HG03135 (cell line): ENCODE measurements around the gene NCAN.
A peak's percentile ranks its signal among the peaks of the same experiment; 100 is the strongest.
"Not testable (repeated sequence)": the region's sequence is repeated elsewhere in the genome, so short reads cannot be mapped to it uniquely, and the experiment has no call there.

Source experiments
- ATAC-seq: cut with Tn5 transposase; IDR thresholded peaks from one replicate; pipeline ENCODE4 v1.9.1; 2021; ENCODE audit warnings: mild to moderate bottlenecking, moderate library complexity; ENCODE audit not compliant: unreplicated experiment

The NCAN gene

DNA sequence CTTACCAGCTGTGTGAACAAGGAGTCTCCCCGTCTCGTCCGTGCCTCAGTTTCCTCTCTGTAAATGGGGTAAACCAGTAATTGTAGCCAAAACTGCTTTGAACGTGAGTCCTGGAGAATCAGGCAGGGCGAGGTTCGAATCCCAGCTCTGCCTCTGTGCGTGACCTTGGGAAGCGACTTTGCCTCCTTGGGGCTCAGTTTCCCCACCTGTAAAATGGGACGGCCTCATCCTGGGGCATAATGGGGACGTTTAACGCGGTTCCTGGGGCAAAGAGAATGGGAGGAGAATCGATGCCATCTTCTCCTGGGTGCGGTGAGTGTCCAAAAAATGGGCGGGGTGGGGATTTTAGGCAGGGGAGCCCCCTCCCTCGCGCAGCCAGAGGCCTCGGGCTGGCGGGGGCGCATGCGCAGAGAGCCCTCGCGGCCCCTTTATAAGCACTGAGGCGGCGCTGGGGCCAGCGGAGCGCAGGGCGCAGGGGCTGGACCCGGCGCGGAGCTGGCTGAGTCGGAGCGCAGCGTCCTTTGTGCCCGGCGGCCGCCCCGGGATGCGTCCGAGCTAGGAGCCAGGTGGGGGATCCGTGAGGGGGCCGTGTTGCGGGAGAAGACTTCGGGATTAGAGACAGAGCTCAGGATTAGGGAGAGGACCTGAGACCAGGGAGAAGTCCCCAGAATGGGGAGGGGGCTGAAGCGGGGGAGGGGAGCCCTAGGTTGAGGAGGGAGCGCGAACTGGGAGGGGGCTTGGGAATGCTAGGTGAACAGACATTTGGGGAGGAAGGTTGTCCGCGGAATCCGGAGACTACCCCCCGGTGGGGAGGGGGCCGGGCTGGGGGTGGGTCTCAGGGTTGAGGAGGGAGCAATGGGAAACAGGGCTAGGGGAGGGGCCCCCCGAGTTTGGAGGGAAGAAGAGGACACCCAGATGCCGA, at the start of gene NCAN:
Gene NCAN (plus strand): TSS at position 460 of the 922 bp plus-strand sequence. CDS start 4,996 bp downstream, outside the sequence.
- ATAC-seq: no peak

DNA sequence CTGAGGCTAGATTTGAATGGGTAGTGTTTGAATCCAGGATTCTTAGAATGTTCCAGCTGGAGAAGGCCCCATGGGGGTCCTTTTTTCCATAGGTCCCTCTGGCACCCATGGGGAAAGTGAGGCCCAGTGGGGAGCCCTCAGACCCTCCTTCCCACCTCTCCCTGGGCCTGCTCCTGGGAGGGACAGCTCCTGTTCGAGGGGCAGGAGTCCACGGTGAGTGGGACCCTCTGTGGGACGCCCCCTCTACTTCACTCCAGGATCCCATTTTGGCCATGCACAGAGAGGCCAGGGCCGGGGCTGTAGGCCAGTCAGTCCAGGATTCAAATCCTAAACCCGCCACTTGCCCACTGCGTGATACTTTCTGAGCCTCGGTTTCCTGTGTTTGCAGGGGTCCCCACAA, 49.3 kb upstream of the NCAN start:
- ATAC-seq: no peak

DNA sequence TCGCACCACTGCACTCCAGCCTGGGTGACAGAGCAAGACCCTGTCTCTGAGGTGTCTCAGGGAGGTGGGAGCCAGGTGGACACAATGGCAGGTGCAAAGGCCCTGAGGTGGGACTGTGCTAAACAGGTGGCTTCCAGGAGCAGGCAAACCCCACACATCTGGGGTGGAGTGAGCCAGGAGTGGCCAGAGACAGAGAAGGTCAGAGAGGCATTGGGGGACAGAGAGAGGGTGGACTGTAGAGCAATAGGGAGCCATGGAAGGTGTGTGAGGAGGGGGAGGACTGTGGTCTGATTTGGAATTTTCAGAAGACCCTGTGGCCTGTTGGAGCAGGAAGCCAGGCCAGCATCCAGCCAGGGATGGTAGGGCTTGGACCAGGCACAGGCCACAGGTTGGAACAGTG, 46.4 kb upstream of the NCAN start:
- ATAC-seq: no peak

DNA sequence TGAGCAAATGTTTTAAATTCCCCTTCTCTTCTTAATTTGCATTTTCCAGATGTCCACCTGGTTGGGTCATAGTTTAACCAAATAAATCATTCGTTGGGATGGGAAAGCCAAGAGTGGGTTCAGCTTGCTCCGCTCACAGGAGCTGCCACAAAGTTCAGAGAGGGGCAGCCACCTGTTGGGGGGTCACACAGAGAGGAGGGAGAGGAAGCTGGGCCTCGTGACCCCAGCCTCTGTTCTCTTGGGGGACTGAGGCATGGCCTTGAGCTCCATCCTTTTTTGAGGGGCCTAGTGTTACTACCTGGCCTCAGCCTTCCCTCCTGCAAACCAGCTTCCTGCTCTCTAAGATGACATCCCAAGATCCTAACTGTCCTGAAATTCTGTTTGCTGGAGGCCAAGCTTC, 44.1 kb upstream of the NCAN start:
- ATAC-seq: no peak

DNA sequence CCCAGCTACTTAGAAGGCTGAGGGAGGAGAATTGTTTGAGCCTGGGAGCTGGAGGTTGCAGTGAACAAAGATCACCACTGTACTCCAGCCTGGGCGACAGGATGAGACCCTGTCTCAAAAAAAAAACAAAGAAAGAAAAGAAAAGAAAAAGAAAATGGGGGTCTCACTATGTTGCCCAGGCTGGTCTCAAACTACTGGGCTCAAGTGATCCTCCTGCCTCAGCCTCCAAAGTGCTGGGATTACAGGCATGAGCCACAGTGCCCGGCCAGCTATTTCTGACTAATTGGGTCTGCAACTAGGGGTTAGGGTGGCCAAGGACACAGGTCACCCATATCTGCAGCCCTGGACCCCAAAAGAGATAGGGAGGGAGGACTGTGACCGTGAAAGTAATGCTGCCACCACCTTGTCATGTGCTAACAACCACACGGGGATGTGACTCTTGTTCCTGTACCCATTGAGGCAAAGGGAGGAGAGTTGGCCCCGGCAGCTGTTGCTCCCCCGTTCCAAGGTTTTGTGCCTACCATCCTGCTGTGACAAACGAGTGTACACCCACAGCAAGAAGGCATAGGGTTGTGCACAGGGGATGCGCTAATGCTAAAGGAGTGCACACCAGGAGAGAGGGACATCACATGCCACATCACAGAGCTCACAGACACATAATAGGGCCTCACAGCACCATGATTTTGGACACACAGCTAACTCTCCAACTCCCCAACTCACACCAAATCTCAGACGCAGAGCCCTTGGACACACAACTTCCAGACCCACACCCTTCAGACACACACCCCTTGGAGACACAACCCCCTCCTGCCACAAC, 42.3 kb upstream of the NCAN start:
- no peak for ATAC-seq

DNA sequence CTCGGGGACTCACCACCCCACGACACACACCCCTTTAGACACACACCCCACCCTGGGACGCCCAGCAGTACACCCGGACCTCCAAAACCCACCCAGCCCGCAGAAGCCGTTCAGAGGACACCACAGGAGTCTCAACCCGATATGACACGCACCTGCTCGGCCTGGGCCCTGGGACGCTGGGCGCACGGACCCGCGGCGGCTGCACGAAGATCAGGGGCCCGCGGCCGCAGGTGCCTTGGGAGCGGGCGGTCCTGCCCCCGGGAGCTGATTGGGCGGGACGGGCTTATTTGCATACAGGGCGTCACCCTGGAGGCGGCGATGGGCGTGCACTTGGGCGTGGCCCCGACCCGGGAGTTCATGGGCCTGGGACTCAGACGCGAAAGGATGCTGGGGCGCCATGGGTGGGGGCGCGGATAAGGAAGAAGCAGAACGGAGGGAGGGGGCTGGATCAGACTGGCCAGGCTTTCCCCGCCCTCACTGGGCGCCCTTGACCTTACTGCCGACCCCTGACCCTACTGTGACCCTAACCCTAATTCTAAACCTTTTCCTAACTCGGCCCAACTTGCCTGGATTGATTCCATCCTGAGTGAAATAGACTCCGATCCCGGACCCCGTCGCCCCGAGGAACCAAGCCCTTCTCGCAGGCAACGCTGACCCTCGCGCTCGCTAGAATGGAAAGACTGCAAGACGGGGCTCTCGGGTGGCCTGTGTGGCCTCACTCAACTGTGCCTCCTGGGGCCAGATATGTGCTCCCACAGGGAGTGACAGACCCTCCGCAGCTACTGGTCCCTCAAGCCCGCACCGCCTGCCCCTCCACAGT, 41.5 kb upstream of the NCAN start, which contains the start of gene MEF2B:
Gene MEF2B (minus strand): TSS at position 211 of the 820 bp plus-strand sequence. CDS start 19,528 bp downstream, outside the sequence.
- ATAC-seq: peak; percentile 90

DNA sequence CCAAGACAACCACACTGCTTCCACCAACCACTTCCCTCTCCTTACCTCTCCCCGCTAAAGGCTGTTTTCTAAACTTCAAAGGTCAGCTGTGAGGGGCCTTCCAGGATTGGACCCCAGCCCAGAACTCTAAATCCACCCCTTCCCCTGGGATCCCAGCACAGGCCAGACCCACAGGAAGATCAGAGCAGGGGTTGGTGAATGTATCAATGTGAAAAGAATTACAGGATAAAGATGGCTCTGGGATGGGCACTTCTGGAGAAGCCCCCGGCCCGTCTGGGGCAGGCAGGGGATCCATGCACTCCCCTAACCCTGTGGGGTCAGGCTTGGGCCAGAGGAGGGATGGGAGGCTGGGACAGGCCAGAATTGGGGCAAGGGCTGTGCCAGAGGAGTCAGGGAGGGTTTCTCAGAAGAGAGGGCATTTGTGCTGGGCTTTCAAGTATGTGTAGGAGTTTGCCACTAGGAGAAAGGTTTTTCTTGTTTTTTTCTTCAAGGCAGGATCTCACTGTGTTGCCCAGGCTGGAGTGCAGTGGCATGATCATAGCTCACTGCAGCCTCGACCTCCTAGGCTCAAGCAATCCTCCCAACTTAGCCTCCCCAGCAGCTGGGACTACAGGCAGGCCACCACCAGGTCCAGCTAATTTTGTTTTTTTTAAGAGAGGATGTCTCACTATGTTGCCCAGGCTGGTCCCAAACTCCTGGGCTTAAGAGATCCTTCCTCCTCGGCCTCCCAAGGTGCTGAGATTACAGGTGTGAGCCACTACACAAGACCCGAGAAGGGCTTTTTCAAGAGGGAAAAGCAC, 40.7 kb upstream of the NCAN start:
- ATAC-seq: no peak

DNA sequence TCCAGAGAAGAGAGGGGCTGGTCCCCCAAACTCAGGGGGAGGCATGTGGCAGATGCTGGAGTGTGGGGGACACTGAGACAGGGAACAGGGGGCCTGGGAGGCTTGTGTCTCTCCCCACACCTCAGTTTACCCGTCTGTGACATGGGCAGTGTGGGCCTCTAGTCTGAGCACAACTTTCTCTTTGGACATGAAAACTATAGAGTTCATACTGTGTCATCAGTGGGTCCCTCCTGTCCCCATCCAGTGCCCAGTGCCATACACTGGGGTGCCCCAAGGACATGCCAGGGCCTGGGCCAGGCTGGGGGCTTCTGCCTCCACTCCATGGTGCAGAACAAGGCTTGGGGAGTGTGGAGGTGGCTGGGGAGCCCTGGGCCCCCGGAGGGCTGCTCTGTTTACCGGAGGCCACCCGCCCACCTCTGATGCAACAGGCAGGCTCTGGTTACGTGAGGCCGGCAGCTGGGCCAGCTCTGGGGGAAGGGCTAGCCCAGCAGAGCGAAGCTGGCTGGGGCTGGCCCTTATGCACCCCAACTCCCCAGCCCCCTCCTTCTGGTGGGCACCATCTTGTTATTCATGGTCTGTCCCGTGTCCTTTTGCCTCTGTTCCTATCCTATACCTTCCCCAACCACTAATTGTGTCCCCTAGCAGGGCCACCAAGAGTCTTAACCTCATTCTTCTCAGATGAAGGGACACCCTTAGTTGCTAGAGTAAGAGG, 39.8 kb upstream of the NCAN start:
- ATAC-seq: no peak

DNA sequence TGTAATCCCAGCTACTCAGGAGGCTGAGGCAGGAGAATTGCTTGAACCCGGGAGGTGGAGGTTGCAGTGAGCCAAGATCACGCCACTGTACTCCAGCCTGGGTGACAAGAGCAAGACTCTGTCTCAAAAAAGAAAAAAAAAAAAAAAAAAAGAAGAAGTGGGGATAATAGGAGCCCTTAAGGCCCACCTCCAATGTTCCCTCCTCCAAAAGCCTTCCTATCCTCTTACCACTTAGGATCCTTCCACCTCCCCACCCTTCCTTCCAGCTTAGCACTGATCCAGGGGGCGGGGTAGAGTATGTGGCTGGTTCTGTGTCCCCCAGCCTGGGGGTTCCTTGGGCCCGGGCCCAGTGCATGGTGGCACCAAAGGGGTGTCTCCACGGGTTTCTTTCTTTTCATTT, 38.5 kb upstream of the NCAN start:
- ATAC-seq: not testable (repeated sequence)

DNA sequence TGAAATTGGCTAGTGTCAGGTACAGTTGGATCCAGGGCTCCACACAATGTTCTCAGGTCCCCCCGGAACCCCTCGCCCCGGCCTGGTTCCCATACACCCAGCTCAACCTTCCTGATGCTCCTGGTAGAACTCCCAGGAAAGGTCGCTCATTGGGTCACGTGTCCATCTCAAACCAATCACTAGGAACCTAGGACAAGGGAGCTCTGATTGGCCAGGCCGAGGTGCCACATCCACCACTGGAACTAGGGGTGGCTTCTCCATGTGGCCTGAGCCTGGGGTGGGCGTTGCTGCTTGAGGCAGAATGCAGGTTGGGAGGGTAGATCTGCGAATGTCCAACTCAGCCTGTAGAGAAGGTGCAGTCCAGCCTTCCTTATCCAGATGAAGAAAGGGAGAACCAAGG, 34.8 kb upstream of the NCAN start:
- ATAC-seq: no peak

DNA sequence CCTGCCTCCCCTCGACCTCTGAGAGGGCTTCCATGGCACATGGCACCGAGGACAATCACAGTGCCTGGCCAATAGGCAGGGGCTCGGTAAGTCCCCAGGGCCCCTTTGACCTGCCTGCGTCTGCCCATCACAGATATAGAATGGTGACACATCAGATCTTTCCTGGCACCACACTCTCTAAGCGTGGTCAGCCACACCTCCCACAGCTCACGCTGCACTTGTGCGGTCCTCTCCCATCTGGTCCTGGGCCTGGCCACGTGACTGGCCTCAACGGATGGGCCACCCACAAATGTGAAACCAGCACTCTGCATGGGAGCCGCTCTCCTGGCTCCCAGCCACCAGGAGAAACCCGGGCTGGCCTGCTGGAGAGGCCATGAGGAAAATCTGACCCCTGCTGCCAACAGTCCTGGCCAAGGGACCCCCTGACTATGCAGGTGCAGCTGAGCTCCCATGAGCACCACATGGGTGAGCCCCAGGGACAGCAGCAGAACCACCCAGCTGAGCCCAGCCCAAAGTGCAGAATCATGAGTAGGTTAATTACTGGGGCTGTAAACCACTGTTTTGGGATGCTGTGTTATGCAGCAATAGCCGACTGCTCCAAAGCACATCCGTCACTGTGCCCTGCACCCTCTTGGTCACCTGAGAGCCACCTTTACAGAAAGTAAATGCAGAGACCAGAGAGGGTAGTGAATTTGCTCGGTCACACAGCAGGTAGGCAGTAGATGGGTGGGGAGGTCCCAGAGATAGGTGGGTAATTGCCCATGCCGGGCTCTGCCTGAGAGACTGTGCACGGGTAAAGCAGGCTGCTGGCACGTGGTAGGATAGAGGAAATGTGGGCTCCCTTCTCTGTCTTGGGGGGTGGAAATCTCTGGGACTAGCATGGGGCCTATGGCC, 32.0 kb upstream of the NCAN start:
- ATAC-seq: no peak

DNA sequence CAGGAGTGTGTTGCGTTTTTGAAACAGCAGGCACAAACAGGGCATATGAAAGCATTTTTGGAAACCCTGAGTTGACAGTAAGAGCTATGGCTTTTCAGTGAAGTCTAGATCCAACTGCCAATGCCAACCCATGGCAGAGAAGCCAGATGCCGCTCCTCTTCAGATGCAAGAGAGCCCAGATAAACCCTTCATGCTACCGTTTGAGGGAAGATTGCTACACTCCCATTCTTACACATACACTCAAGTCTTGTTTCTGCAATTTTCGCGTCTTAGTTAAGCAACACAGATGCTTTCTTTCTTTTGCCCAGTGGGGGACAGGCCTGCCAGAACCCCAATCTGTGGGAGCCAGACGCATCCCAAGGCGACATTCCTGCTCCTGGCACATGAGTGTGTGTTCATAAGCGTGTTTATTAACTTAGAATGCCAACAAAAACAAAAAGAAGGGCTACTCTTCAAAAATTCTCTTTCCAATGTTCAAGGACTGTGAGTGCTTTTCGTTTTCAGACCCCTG, 30.2 kb upstream of the NCAN start:
- ATAC-seq: no peak

DNA sequence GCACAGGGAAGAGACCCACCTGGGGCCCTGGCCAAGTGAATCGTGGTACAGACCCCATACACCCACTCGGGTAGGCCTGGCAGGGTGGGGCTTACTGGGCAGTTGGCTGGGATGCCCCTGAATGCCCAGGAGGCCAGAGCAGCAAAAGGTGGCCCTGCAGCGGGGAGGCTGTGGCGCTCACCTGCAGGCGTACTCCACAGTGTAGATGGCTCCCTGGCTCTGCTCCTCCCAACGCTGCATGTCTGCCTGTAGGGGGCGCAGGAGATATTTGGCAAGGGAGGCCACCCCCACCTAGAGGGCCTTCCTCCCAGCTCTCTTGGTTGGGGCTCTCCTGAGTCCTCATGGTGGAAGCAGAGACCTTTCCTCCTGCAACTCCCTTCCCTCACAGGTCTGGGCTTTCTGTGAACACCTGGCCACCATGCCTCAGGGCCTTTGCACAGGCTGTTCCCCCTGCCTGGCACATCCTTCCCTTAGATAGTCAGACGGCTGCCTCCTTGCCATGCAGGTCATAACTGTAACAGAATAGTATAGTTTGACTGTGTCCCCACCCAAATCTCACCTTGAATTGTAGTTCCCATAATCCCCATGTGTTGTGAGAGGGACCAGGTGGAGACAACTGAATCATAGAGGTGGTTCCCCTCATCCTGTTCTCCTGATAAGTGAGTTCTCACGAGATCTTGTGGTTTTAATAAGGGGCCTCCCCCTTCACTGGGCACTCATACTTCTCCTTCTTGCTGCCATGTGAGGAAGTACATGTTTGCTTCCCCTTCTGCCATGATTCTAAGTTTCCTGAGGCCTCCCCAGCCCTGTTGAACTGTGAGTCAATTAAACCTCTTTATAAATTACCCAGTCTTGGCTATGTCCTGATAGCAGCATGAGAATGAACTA, 25.7 kb upstream of the NCAN start:
- ATAC-seq: no peak

DNA sequence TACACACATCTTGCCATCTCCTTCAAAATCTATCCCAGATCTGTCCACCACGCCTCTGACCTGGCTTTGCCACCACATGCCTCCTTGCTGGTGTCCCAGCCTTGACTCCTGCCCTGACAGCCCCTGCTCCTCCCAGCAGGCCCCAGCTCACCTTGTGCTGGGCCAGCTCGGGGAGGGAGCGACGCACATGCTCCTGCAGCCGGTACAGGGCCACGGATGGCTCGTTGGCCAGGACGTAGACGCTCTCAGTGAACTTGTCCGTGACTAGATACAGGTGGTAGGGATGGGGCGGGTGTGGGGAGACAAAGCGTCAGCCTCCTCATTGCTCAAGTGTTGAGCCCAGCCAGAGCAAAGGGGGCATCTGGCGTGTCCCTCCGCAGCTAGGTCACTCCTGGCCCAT, 25.0 kb upstream of the NCAN start:
- ATAC-seq: no peak

DNA sequence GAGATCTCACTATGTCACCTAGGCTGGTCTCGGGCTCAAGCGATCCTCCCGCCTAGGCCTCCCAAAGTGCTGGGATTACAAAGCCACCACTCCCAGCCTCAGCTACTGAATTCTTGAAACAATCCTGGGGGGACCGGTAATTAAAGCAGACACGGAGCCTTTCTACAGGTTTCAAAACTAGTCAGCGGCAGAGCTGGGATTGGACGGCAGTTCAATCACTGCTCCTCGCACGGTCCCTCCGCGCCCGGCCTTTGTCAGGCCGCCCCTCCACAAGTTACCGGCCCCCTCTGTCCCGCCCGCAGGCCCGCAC, 20.0 kb upstream of the NCAN start:
- ATAC-seq: no peak

DNA sequence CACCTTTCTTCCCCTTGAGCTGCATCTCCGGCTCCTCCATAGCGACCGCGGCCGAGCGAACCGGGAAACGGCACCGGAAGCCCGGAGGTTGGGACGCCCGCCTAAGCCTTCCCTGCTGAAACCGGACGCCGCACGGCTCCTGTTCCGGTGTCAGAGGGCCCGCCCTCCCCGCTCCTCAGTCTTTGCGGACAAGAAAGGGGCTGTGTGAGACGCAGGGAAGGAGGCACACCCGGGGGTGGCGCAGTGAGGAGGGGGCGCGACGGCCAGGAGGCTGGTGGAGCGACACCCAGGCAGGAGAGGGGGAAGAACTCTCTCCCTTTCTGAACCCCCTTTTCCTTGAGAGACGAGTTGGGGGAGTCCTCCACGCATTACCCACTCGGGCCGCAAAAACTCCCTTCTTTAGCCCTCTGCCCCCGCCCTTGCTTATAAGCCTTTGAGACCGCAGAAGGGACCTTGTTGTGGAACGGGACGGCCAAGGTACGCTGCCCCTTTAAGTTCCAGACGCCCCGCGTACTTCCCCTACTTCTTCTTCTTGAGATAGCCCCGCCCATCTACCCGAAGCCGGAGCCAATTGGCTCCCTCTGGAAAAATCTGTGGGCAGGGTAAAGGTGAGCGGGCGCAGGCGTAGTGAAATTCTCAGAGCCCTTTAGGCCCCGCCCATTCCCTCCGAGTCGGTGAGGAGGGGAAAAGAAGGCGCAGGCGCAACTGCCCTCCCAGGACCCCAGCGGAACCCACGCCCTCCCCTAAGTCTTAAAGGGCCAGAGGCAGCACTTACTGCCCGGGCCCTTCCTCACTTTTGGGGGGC, 19.5 kb upstream of the NCAN start, which contains the start of the genes BORCS8 and RFXANK:
Gene BORCS8 (minus strand): TSS at position 75 of the 805 bp plus-strand sequence. CDS start 35 bp downstream, at position 40.
Gene RFXANK (plus strand): TSS at position 181 of the 805 bp plus-strand sequence. CDS start 1,689 bp downstream, outside the sequence.
- ATAC-seq: peak; percentile 83
